Measurements from ENCODE around the gene XAGE3.
"Not testable (repeated sequence)": the region's sequence is repeated elsewhere in the genome, so short reads cannot be mapped to it uniquely, and the experiment has no call there.

XAGE3 gene

DNA sequence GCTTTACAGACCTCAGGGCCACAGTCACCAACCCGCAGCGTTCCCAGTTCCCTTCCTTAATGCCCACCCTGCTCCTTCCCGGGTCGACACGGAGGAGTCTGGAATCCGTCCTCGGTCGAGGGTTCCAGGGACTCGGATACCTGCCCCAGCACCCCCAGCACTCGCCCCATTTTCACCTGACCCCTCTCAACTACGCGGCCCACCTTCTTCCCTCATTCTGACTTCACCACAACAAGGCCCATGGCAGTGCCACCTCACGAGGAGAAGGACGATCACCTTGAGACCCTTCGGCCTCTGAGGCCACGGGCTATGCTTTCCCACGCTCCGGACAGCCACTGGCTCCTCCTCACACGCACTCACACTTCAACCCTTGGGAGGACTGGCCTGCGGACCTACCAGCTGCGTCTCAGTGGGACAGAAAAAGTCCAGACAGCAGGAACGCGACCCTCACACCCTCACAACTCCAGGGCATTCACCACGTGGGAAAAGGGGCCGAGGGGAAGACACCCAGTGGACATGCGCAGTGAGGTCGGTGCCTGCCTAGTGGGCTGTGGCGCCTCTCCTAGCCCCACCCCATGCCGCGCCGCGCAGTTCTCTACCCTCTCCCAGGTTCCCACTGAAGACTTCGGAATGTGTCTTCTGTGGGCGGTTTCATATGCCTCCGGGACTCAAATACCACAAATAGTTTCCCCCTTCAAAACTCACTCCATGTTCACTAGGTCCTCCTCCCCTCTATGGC, at the start of gene XAGE3:
Gene XAGE3, minus strand, starts transcription at position 474 of the 739 bp plus-strand sequence. CDS start 950 bp downstream, outside the sequence.
- DNase-seq = no peak

- DNase-seq = not testable (repeated sequence)
These were observed 46.8 kb upstream of the XAGE3 start for GRCh38 chrX:52914704-52915103.

DNA sequence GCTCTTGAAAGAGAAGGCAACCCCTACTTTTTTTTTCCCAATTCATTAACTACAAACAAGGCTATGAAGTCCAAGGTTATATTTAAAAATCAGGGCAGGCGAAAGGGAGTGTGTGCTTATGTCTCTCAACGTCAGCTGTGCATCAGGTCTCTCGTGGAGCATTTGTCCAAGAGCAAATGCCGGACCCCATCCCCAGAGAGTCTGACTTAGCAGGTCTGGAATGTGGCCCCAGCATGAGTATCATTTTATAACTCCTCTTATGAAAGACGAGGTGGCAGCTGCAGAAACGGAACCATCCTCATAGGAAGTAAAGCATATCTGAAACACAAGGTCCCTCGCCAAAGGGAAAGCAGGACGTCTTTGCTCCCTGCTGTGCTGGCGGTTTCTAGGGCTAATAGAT, 45.8 kb upstream of the XAGE3 start:
- not testable (repeated sequence) for DNase-seq

DNA sequence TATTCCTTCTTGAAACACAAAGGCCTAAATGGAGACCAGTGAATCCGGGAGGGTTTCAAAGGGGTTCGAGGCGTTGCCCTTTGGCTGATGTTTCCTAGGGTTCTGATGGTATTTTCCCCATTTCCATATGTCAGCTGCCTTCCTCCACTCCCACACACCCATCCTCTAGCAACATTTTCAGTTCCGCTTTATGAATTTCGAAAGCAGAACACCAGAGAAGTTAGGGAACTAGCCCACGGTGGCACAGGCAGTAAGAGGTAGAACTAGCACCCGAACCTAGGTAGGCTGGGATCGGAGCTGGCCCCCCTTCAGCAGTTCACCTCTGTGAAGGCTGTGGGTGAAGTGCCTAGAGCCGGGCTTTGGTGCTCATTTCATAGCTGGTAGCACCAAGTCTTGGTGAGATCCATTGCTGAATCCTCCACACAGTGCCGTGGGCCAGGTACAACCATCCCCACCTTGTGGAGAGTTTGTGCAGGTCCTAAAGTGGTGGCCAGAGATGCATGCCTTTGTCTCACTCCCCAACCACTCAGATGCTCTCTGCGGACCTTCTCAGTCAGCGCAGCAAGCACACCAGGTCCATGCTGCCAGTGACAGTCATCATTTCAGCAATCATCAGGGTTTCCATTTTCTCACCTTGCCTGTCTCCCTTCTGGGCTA, 41.6 kb upstream of the XAGE3 start:
- DNase-seq = not testable (repeated sequence)

- DNase-seq = not testable (repeated sequence)
These were observed 40.0 kb upstream of the XAGE3 start for GRCh38 chrX:52907900-52908299.

- DNase-seq = not testable (repeated sequence)
These were observed 39.3 kb upstream of the XAGE3 start for GRCh38 chrX:52907137-52907536.

DNA sequence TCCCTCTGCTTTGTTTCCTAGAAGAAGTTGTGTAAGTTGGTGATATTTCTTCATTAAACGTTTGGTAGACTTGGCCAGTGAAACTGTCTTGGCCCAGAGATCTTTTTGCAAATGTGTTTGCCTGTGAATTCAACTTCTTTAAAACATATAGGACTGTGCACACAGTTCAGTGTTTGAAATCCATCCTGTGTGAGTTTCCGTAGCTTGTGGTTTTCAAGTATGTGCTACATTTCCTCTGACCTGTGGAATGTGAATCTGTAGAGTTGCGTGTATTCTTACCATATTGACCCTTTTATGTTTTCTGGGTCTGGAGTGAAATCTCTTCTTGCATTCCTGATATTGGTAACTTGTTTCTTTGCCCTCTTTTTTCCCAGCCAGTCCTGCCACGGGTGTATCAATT, 38.2 kb upstream of the XAGE3 start:
- DNase-seq = not testable (repeated sequence)

- not testable (repeated sequence) for DNase-seq
These were observed 37.6 kb upstream of the XAGE3 start for GRCh38 chrX:52905531-52905930.

DNA sequence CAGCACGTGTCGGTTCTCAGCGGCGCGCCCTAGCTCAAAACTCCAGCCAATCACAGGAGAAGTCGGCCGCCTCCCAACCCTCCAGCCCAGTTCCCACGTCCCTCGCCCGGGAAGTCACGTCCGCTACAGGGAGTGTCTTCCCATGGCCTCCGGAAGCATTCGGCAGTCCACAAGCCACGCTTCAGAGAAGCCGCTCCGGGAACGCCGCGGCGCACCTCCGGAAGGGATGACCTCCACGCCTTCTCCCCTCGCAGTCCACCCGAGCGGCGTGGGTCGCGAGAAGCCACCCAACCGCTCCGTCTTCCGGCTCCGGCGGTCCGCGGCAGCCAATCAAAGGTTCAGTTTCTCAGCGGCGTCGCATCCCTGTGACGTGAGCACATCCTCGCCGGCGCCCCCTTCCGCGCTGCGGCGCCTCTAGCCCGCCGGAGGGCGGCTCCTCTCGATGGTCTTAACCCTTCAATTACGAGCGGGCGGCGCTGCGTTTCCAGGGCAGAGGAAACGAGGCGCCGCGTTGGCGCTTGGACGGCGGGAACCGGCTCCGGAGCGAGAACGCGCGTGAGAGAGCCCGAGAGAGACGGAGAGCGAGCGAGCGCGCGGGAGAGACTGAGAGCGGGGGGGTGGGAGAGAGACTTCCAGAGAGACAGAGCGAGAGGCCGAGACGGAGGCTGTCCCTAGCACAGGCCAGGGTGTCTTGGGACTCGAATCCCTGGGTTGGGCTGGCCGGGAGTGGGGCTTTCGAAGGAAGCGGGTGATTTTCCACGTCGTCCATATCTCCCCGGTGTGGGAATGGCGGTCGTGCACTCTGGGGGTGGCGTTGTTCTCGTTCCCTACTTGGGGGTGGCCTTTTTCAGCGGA, 29.2 kb upstream of the XAGE3 start, which contains the start of gene FAM156B:
Gene FAM156B, plus strand, starts transcription at position 476 of the 855 bp plus-strand sequence. CDS start 9,896 bp downstream, outside the sequence.
- DNase-seq = not testable (repeated sequence)

- not testable (repeated sequence) for DNase-seq
These were observed 28.6 kb upstream of the XAGE3 start for GRCh38 chrX:52896438-52896837.

GRCh38 chrX:52888090-52888489, 20.2 kb upstream of the XAGE3 start:
- not testable (repeated sequence) for DNase-seq

DNA sequence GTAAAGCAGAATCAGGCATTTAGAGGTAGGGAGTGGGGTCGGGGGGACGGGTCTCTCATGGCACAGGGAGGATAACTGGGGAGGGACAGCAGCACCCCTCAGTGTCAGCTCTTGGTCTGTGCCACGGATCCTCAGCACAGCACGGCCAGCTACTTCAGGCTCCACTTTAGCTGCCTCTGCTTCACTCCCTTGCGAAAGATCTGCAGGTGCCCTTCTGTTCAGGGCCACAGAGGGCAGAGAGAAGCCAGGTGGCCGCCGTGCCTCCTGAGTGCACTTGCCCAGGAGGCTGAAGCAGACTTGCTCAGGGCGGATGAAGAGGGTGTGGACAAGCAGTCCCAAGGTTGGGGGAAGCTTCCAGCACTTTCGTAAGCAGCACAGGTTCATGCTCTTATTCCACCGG, 19.6 kb upstream of the XAGE3 start:
- DNase-seq = not testable (repeated sequence)

- DNase-seq = not testable (repeated sequence)
These were observed 8.5 kb upstream of the XAGE3 start for GRCh38 chrX:52876386-52876785.

GRCh38 chrX:52875436-52875835, 7.6 kb upstream of the XAGE3 start:
- not testable (repeated sequence) for DNase-seq

- no peak for DNase-seq
These were observed 6.8 kb upstream of the XAGE3 start for GRCh38 chrX:52874661-52875060.

DNA sequence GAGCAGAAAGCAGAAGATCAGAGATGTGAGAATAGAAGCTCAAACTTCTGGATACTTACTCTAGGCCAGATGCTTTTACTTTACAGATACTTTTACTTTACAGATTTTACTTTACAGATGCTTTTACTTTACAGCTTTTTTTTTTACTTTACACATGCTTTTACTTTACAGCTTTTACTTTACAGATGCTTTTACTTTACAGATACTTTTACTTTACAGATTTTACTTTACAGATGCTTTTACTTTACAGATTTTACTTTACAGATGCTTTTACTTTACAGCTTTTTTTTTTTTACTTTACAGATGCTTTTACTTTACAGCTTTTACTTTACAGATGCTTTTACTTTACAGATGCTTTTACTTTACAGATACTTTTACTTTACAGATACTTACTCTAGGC, 5.9 kb upstream of the XAGE3 start:
- DNase-seq = not testable (repeated sequence)

- no peak for DNase-seq
These were observed 2.2 kb upstream of the XAGE3 start for GRCh38 chrX:52870046-52870445.

- DNase-seq = no peak
These were observed 2.4 kb downstream of the XAGE3 start for GRCh38 chrX:52865343-52865998.

- not testable (repeated sequence) for DNase-seq
These were observed 10.8 kb downstream of the XAGE3 start for GRCh38 chrX:52856991-52857525.

GRCh38 chrX:52852110-52852860, 15.6 kb downstream of the XAGE3 start:
- no peak for DNase-seq

GRCh38 chrX:52843619-52844018, 24.3 kb downstream of the XAGE3 start:
- not testable (repeated sequence) for DNase-seq
